Measurements from ENCODE around the gene SCAF11. TPM values are rescaled to one million over a fixed set of nuclear protein-coding genes. Genes with fewer than 3 reads are reported as not detected.
"Not testable (repeated sequence)": the region's sequence is repeated elsewhere in the genome, so short reads cannot be mapped to it uniquely, and the experiment has no call there.

SCAF11 gene, protein sequence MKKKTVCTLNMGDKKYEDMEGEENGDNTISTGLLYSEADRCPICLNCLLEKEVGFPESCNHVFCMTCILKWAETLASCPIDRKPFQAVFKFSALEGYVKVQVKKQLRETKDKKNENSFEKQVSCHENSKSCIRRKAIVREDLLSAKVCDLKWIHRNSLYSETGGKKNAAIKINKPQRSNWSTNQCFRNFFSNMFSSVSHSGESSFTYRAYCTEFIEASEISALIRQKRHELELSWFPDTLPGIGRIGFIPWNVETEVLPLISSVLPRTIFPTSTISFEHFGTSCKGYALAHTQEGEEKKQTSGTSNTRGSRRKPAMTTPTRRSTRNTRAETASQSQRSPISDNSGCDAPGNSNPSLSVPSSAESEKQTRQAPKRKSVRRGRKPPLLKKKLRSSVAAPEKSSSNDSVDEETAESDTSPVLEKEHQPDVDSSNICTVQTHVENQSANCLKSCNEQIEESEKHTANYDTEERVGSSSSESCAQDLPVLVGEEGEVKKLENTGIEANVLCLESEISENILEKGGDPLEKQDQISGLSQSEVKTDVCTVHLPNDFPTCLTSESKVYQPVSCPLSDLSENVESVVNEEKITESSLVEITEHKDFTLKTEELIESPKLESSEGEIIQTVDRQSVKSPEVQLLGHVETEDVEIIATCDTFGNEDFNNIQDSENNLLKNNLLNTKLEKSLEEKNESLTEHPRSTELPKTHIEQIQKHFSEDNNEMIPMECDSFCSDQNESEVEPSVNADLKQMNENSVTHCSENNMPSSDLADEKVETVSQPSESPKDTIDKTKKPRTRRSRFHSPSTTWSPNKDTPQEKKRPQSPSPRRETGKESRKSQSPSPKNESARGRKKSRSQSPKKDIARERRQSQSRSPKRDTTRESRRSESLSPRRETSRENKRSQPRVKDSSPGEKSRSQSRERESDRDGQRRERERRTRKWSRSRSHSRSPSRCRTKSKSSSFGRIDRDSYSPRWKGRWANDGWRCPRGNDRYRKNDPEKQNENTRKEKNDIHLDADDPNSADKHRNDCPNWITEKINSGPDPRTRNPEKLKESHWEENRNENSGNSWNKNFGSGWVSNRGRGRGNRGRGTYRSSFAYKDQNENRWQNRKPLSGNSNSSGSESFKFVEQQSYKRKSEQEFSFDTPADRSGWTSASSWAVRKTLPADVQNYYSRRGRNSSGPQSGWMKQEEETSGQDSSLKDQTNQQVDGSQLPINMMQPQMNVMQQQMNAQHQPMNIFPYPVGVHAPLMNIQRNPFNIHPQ (N-terminal part only)
- 10 to 100 TPM; 19.4 to 23.4 TPM for polyA plus RNA-seq

- peak within 1 kb of the TSS; percentile 95 to 99 for H3K27ac ChIP-seq (ENCODE audit: low read depth in 2 of 2, low read length in 1 of 2)
- 0% methylated on average over 54 of the region's 54 CpGs for WGBS, 2 donors
These were observed at the start of gene SCAF11 for GRCh38 chr12:45990468-45991283. Gene SCAF11, minus strand, starts transcription at chr12:45990574. Its CDS starts 26,407 bp downstream, at chr12:45964167.

DNA sequence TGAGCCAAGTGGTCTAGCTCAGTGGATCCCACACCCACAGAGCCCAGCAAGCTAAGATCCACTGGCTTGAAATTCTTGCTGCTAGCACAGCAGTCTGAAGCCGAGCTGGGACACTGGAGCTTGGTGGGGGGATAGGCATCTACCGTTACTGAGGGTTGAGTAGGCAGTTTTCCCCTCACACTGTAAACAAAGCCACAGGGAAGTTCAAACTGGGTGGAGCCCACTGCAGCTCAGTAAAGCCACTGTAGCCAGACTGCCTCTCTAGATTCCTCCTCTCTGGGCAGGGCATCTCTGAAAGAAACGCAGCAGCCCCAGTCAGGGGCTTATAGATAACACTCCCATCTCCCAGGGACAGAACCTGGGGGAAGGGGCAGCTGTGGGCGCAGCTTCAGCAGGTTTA is 46.7 kb upstream of the SCAF11 start:
- not testable (repeated sequence) for H3K9me3 ChIP-seq (ENCODE audit: control insufficient read depth in 2 of 2, insufficient read depth in 1 of 2, low read depth in 1 of 2, low read length in 1 of 2); H3K27me3 ChIP-seq (ENCODE audit: control insufficient read depth in 1 of 2, insufficient read depth in 2 of 2, low read length in 2 of 2); H3K27ac ChIP-seq (ENCODE audit: low read depth in 2 of 2, low read length in 1 of 2); H3K4me3 ChIP-seq (ENCODE audit: low read depth in 1 of 2, low read length in 2 of 2); H3K36me3 ChIP-seq (ENCODE audit: control insufficient read depth in 2 of 2, insufficient read depth in 2 of 2, low read length in 1 of 2); H3K4me1 ChIP-seq (ENCODE audit: control insufficient read depth in 2 of 2, insufficient read depth in 2 of 2, low read length in 1 of 2)
- 31 to 35% methylated on average over 4 of the region's 4 CpGs for WGBS, 2 donors

More at GRCh38 chr12:45990468-45991283, at the start of gene SCAF11:
- Histone ChIP-seq H3K27me3 (ENCODE audit: control insufficient read depth in 1 of 2, insufficient read depth in 2 of 2, low read length in 2 of 2) (no peaks in the 10 kb centered on the region), H3K36me3 (ENCODE audit: control insufficient read depth in 2 of 2, insufficient read depth in 2 of 2, low read length in 1 of 2) (no peaks in the 10 kb centered on the region), H3K9me3 (ENCODE audit: control insufficient read depth in 2 of 2, insufficient read depth in 1 of 2, low read depth in 1 of 2, low read length in 1 of 2) (no peaks in the 10 kb centered on the region), H3K4me3 (ENCODE audit: low read depth in 1 of 2, low read length in 2 of 2) (peak within 1 kb of the TSS; percentile 80 to 90), H3K4me1 (ENCODE audit: control insufficient read depth in 2 of 2, insufficient read depth in 2 of 2, low read length in 1 of 2) (no peaks in the 10 kb centered on the region)

DNA sequence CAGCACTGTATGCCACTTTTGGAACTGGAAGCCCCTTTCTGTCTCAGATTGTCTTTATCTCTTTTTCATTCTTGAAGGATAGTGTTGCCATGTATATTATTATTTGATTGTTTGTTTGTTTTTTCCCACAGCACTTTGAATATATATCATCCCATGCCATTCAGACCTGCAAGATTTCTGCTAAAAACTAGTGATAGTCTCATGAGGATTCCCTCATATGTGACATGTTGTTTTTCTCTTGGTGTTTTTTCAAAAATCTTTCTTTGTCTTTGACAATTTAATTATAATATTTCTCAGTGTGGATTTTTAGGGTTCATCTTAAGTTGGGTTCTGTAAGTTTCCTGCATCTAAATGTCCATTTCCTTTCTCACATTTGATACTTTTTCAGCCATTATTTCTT is 36.8 kb upstream of the SCAF11 start:
- Histone ChIP-seq H3K9me3 (ENCODE audit: control insufficient read depth in 2 of 2, insufficient read depth in 1 of 2, low read depth in 1 of 2, low read length in 1 of 2) (peaks cover 4 to 16% of the 10 kb centered on the region in 2 donors), H3K4me1 (ENCODE audit: control insufficient read depth in 2 of 2, insufficient read depth in 2 of 2, low read length in 1 of 2) (no peaks in the 10 kb centered on the region), H3K27ac (ENCODE audit: low read depth in 2 of 2, low read length in 1 of 2) (no peak overlapping the region), H3K36me3 (ENCODE audit: control insufficient read depth in 2 of 2, insufficient read depth in 2 of 2, low read length in 1 of 2) (no peaks in the 10 kb centered on the region), H3K4me3 (ENCODE audit: low read depth in 1 of 2, low read length in 2 of 2) (no peak overlapping the region), H3K27me3 (ENCODE audit: control insufficient read depth in 1 of 2, insufficient read depth in 2 of 2, low read length in 2 of 2) (no peaks in the 10 kb centered on the region)

DNA sequence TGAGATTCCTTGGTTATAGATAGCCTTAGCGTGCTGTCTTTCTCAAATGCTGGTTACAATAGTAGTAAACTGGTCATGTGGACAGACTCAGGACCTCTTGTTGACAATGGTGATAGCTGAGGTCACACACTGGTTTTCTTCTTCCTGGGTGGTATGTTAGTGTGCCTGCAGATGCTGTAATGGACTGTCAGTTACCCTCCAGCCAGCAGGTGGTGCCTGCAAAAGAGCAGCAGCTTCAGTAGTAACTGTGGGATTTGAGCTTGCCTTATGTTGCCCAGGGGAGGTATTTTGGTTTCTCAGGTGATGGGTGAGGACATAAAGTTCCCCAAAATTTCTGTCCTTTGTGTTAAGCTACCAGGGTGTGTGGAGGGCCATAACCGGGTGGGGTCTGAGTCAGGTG is 33.7 kb upstream of the SCAF11 start:
- H3K9me3 ChIP-seq (ENCODE audit: control insufficient read depth in 2 of 2, insufficient read depth in 1 of 2, low read depth in 1 of 2, low read length in 1 of 2), result peaks cover 4 to 16% of the 10 kb centered on the region in 2 donors
- no peak overlapping the region for H3K4me3 ChIP-seq (ENCODE audit: low read depth in 1 of 2, low read length in 2 of 2)
- WGBS, 2 donors, result 82 to 83% methylated on average over 2 of the region's 2 CpGs
- H3K27ac ChIP-seq (ENCODE audit: low read depth in 2 of 2, low read length in 1 of 2), result no peak overlapping the region
- H3K36me3 ChIP-seq (ENCODE audit: control insufficient read depth in 2 of 2, insufficient read depth in 2 of 2, low read length in 1 of 2), result no peaks in the 10 kb centered on the region
- no peaks in the 10 kb centered on the region for H3K27me3 ChIP-seq (ENCODE audit: control insufficient read depth in 1 of 2, insufficient read depth in 2 of 2, low read length in 2 of 2)
- no peaks in the 10 kb centered on the region for H3K4me1 ChIP-seq (ENCODE audit: control insufficient read depth in 2 of 2, insufficient read depth in 2 of 2, low read length in 1 of 2)

DNA sequence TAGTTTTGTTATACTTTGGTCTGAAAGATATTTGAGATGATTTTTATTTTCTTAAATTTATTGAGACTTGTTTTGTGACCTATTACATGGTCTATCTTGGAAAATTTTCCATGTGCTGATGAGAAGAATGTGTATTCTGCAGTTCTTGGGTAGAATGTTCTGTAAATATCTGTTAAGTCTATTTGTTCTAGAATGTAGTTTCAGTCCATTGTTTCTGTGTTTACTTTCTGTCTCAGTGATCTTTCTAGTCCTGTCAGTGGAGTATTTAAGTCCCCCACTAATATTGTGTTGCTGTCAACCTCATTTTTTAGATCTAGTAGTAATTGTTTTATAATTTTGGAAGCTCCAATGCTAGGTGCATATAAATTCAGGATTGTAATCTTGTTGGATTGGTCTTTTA is 30.4 kb upstream of the SCAF11 start:
- Histone ChIP-seq H3K4me3 (ENCODE audit: low read depth in 1 of 2, low read length in 2 of 2) (no peak overlapping the region), H3K9me3 (ENCODE audit: control insufficient read depth in 2 of 2, insufficient read depth in 1 of 2, low read depth in 1 of 2, low read length in 1 of 2) (peaks cover 4 to 10% of the 10 kb centered on the region in 2 donors), H3K27me3 (ENCODE audit: control insufficient read depth in 1 of 2, insufficient read depth in 2 of 2, low read length in 2 of 2) (no peaks in the 10 kb centered on the region), H3K4me1 (ENCODE audit: control insufficient read depth in 2 of 2, insufficient read depth in 2 of 2, low read length in 1 of 2) (no peaks in the 10 kb centered on the region), H3K36me3 (ENCODE audit: control insufficient read depth in 2 of 2, insufficient read depth in 2 of 2, low read length in 1 of 2) (no peaks in the 10 kb centered on the region), H3K27ac (ENCODE audit: low read depth in 2 of 2, low read length in 1 of 2) (no peak overlapping the region)

- not testable (repeated sequence) for H3K27ac ChIP-seq (ENCODE audit: low read depth in 2 of 2, low read length in 1 of 2); H3K4me1 ChIP-seq (ENCODE audit: control insufficient read depth in 2 of 2, insufficient read depth in 2 of 2, low read length in 1 of 2); H3K36me3 ChIP-seq (ENCODE audit: control insufficient read depth in 2 of 2, insufficient read depth in 2 of 2, low read length in 1 of 2); H3K27me3 ChIP-seq (ENCODE audit: control insufficient read depth in 1 of 2, insufficient read depth in 2 of 2, low read length in 2 of 2); H3K9me3 ChIP-seq (ENCODE audit: control insufficient read depth in 2 of 2, insufficient read depth in 1 of 2, low read depth in 1 of 2, low read length in 1 of 2); H3K4me3 ChIP-seq (ENCODE audit: low read depth in 1 of 2, low read length in 2 of 2)
- WGBS, 2 donors, result 74 to 79% methylated on average over 4 of the region's 4 CpGs
These were observed 28.3 kb upstream of the SCAF11 start for GRCh38 chr12:46018712-46019111.

DNA sequence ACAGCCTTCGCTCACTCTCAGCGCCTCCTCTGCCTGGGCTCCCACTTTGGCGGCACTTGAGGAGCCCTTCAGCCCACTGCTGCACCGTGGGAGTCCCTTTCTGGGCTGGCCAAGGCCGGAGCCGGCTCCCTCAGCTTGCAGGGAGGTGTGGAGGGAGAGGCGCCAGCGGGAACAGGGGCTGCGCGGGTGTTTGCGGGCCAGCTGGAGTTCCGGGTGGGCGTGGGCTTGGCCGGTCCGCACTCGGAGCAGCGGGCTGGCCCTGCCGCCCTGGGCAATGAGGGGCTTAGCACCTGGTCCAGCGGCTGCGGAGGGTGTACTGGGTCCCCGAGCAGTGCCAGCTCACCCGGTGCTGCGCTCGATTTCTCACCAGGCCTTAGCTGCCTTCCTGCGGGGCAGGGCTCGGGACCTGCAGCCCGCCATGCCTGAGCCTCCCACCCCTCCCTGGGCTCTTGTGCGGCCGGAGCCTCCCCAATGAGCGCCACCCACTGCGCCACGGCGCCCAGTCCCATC is 27.5 kb upstream of the SCAF11 start:
- H3K27me3 ChIP-seq (ENCODE audit: control insufficient read depth in 1 of 2, insufficient read depth in 2 of 2, low read length in 2 of 2); H3K9me3 ChIP-seq (ENCODE audit: control insufficient read depth in 2 of 2, insufficient read depth in 1 of 2, low read depth in 1 of 2, low read length in 1 of 2); H3K4me3 ChIP-seq (ENCODE audit: low read depth in 1 of 2, low read length in 2 of 2); H3K4me1 ChIP-seq (ENCODE audit: control insufficient read depth in 2 of 2, insufficient read depth in 2 of 2, low read length in 1 of 2); H3K27ac ChIP-seq (ENCODE audit: low read depth in 2 of 2, low read length in 1 of 2); H3K36me3 ChIP-seq (ENCODE audit: control insufficient read depth in 2 of 2, insufficient read depth in 2 of 2, low read length in 1 of 2): not testable (repeated sequence)
- WGBS, 2 donors, result 92 to 94% methylated on average over 33 of the region's 33 CpGs

DNA sequence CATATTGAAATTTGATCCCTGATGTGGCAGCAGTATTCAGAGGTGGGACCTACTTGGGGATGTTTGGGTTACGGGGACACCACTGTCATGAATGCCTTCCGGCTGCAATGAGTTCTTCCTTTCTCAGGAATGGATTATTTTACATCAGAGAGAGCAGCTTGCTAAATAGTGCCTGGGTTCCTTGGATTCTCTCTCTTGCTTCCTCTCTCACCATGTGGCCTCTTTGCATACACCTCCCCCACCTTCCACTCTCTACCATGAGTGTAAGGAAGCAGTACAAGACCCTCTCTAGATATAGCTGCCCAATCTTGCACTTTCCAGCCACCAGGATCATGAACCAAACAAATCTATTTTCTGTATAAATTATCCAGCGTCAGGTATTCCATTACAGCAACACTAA is 15.4 kb upstream of the SCAF11 start:
- 68 to 80% methylated on average over 3 of the region's 3 CpGs for WGBS, 2 donors

More for the DNA sequence above, 15.4 kb upstream of the SCAF11 start:
- no peaks in the 10 kb centered on the region for H3K36me3 ChIP-seq (ENCODE audit: control insufficient read depth in 2 of 2, insufficient read depth in 2 of 2, low read length in 1 of 2)
- H3K27ac ChIP-seq (ENCODE audit: low read depth in 2 of 2, low read length in 1 of 2), result no peak overlapping the region
- no peaks in the 10 kb centered on the region for H3K9me3 ChIP-seq (ENCODE audit: control insufficient read depth in 2 of 2, insufficient read depth in 1 of 2, low read depth in 1 of 2, low read length in 1 of 2)
- H3K4me3 ChIP-seq (ENCODE audit: low read depth in 1 of 2, low read length in 2 of 2), result no peak overlapping the region
- no peaks in the 10 kb centered on the region for H3K4me1 ChIP-seq (ENCODE audit: control insufficient read depth in 2 of 2, insufficient read depth in 2 of 2, low read length in 1 of 2)
- no peaks in the 10 kb centered on the region for H3K27me3 ChIP-seq (ENCODE audit: control insufficient read depth in 1 of 2, insufficient read depth in 2 of 2, low read length in 2 of 2)
